Epithelial cell of esophagus (primary cell): ENCODE results near the gene MARVELD3.
"Not testable (repeated sequence)": the region's sequence is repeated elsewhere in the genome, so short reads cannot be mapped to it uniquely, and the experiment has no call there.

Experiments
- DNase-seq: peaks from one replicate; pipeline ENCODE4 v3.0.0; 2010; ENCODE audit warnings: low read depth
- H3K4me3 ChIP-seq: 2 replicates; pipeline ENCODE4 v1.5.1; 2011; ENCODE audit warnings: mild to moderate bottlenecking, low read length, control low read depth
- TF ChIP-seq, protein P1 (sequence below): IDR thresholded peaks from 2 replicates; pipeline ENCODE4 v1.5.1; 2011; ENCODE audit warnings: low read depth, mild to moderate bottlenecking, low read length, control low read depth, inconsistent platforms; ENCODE audit not compliant: insufficient read depth; ENCODE audit errors: missing control alignments

Gene MARVELD3, protein sequence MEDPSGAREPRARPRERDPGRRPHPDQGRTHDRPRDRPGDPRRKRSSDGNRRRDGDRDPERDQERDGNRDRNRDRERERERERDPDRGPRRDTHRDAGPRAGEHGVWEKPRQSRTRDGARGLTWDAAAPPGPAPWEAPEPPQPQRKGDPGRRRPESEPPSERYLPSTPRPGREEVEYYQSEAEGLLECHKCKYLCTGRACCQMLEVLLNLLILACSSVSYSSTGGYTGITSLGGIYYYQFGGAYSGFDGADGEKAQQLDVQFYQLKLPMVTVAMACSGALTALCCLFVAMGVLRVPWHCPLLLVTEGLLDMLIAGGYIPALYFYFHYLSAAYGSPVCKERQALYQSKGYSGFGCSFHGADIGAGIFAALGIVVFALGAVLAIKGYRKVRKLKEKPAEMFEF

DNA sequence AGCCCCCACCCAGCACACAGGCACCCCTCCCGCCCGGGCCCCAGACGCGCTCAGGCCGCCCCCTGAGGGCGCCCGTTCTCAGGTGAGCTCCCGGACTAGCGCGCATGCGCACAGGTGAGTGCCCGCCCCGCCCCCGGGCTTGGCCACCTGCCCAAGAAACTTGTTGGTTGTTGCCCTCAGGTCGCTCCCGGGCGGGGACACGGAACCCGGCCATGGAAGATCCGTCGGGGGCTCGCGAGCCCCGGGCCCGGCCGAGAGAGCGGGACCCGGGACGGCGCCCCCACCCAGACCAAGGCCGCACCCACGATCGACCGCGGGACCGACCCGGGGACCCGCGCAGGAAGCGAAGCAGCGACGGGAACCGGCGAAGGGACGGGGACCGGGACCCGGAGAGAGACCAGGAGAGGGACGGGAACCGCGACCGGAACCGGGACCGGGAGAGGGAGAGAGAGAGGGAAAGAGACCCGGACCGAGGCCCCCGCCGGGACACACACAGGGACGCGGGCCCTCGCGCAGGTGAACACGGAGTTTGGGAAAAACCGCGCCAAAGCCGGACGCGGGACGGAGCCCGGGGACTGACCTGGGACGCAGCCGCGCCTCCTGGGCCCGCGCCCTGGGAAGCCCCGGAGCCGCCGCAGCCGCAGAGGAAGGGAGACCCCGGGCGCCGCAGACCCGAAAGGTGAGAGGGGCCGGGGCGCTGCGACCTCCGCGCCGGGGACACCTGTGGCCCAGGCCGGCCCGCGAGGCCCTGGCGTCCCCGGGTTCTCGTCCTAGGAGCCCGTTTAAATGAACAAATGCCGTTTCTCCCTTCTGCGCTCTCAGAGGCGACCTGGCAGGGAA is at the start of gene MARVELD3:
MARVELD3 (plus strand) TSS at position 167 of the 840 bp plus-strand sequence; CDS start at position 213, 46 bp downstream.
- H3K4me3 ChIP-seq: peak within 1 kb of the TSS; percentile 77
- DNase-seq: peak; percentile 79
- TF ChIP-seq, protein P1, sequence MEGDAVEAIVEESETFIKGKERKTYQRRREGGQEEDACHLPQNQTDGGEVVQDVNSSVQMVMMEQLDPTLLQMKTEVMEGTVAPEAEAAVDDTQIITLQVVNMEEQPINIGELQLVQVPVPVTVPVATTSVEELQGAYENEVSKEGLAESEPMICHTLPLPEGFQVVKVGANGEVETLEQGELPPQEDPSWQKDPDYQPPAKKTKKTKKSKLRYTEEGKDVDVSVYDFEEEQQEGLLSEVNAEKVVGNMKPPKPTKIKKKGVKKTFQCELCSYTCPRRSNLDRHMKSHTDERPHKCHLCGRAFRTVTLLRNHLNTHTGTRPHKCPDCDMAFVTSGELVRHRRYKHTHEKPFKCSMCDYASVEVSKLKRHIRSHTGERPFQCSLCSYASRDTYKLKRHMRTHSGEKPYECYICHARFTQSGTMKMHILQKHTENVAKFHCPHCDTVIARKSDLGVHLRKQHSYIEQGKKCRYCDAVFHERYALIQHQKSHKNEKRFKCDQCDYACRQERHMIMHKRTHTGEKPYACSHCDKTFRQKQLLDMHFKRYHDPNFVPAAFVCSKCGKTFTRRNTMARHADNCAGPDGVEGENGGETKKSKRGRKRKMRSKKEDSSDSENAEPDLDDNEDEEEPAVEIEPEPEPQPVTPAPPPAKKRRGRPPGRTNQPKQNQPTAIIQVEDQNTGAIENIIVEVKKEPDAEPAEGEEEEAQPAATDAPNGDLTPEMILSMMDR: no peak

DNA sequence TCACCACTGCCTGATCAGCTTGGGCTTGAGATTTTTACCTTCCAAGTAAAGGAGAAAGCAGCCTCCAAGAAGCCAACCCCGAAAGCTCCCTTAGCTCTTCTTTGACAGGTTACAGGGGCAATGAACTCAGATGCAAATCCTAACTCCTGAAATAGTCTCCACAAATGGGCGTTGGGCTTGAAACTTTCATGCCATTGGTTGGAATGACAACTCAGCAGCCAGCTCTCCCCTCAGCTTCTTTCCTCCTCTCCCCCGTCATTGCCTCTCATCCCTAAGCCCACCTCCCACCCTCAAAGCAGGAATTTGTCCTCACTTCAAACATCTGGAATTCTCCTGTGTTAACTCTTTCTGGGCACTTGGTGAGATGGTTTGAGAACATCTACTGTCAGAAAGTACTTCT is 49.0 kb upstream of the MARVELD3 start, which contains the start of gene TAT:
TAT (minus strand) TSS at position 122 of the 400 bp plus-strand sequence. CDS start 677 bp downstream, outside the sequence.
- TF ChIP-seq, protein P1: no peak
- no peak for DNase-seq
- H3K4me3 ChIP-seq: no peak within 1 kb of the TSS

DNA sequence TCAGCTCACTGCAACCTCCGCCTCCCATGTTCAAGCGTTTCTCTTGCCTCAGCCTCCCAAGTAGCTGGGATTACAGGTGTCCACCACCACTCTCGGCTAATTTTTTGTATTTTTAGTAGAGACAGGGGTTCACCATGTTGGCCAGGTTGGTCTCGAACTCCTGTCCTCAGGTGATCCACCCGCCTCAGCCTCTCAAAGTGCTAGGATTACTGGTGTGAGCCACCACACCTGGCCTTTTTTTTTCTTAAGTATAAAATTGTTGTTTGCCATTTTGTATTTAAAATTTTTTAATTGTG is 43.5 kb upstream of the MARVELD3 start:
- H3K4me3 ChIP-seq, DNase-seq: not testable (repeated sequence)

DNA sequence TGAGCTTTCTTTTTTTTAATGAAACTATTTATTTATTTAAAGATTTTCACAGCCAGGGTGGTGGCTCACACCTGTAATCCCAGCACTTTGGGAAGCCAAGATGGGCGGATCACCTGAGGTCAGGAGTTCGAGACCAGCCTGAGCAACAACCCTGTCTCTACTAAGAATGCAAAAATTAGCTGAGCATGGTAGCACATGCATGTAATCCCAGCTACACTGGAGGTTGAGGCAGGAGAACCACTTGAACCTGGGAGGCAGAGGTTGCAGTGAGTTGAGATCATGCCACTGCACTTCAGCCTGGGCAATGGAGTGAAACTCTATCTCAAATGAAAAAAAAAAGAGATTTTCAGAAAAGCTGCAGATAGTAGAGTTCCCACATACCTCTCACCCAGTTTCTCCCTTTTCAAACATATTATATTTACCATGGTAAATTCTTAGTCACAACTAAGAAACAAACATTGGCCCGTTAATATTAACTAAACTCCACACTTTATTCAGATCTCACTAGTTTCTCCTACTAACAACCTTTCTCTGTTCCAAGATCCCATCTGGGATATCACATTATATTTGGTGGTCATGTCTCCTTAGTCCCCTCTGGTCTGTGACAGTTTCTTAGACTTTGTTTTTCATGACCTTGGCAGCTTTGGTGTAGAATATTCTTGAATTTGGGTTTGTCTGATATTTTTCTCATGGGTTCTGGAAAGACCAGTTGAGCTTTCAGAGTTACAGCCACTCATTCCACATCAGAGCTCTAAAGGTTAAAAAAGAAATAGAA is 41.3 kb upstream of the MARVELD3 start:
- DNase-seq: no peak
- TF ChIP-seq, protein P1: no peak
- no peak overlapping the region for H3K4me3 ChIP-seq

DNA sequence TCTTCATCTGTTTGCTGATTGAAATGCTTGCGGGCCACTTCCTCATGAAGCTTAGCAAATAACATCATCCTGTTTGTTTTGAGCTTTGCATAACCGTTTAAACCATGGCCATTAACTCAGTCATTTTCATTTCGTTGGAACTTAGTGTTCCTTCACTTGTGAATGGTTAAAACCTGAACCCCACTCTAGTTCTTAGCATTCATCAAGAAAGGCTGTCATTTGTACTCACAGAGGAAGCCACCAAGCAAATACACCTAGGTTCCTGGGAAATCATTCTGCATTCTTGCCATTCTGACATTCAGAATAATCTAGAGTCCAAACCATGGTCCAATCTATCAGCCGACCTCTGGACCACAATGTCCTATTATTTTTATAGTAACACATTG is 40.7 kb upstream of the MARVELD3 start:
- DNase-seq: no peak
- H3K4me3 ChIP-seq: no peak overlapping the region
- TF ChIP-seq, protein P1: no peak

DNA sequence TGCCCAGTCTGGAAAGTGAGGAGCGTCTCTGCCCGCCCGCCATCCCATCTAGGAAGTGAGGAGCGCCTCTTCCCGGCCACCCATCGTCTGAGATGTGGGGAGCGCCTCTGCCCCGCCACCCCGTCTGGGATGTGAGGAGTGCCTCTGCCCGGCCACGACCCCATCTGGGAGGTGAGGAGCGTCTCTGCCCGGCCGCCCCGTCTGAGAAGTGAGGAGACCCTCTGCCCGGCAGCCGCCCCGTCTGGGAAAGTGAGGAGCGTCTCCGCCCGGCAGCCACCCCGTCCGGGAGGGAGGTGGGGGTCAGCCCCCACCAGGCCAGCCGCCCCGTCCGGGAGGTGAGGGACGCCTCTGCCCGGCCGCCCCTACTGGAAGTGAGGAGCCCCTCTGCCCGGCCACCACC is 36.6 kb upstream of the MARVELD3 start:
- H3K4me3 ChIP-seq, DNase-seq: not testable (repeated sequence)

DNA sequence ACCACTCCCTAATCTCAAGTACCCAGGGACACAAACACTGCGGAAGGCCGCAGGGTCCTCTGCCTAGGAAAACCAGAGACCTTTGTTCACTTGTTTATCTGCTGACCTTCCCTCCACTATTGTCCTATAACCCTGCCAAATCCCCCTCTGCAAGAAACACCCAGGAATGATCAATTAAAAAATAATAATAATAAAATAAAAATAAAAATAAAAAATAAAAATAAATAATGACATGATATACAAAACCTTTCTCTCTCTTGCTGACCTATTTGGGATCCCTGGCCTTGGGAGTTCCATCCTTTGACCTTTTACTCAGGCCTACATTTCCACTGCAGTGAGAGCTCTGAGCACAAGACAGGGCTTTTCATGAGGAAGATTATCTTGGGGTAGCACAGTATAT is 35.9 kb upstream of the MARVELD3 start:
- not testable (repeated sequence) for H3K4me3 ChIP-seq, DNase-seq

DNA sequence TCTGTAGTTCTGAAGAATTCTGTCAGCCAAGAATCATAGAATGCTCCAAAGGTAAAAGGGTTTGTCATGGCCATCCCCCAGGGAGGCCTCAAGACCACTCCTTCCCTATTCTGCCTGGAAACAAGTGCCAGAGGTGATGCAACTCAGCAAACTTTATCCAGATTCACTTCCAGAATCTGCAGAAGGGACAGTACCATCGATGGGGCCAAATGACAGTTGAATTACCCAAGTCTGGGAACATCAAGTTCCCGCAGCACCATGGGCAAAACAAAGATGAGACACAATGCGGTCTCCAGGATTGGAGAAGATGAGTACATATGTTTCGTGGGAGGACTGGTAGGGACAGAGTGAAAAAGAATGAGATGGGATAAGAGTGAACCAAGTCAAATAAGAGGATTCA is 35.4 kb upstream of the MARVELD3 start:
- TF ChIP-seq, protein P1: no peak
- DNase-seq: no peak
- no peak overlapping the region for H3K4me3 ChIP-seq
